ENCODE measurements around the gene SCAP. TPM values are rescaled to one million over a fixed set of nuclear protein-coding genes. Genes with fewer than 3 reads are reported as not detected.

SCAP gene
- total and polyA plus RNA-seq, 2 of the 13 experiments (the other 11 are each of a cell fraction or from before 2014, with no cell fraction given): 40.4 to 53.3 TPM

DNA sequence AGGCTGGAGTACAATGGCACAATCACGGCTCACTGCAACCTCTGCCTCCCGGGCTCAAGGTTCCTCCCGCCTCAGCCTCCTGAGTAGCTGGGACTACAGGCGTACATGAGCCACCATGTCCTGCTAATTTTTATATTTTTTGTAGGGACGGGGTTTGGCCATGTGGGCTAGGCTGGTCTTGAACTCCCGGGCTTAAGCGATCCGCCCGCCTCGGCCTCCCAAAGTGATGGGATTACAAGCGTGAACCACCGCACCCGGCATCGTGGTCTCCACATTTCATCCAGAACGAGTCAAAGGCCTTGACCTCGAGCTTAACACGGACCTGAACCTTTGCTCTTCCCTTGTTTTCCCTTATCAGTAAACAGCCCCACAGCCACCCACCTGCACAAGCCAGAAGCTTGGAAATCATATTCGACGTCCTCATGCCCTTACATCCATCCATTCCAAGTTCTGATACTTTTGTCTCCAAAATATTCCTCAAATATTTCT, 96.3 kb downstream of the SCAP start (continued):
- TF ChIP-seq, protein P1, sequence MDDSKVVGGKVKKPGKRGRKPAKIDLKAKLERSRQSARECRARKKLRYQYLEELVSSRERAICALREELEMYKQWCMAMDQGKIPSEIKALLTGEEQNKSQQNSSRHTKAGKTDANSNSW (CRISPR knock-in tag; IDR thresholded peaks at IDR 0.05; ENCODE audit: borderline replicate concordance): no peak
- no peak for TF ChIP-seq ZSCAN22 (CRISPR knock-in tag; IDR thresholded peaks at IDR 0.05)
- peak in 1 of 2 experiments; percentile 91; a peak in 2 of 4 replicates for TF ChIP-seq KLF16 (CRISPR knock-in tag; IDR thresholded peaks at IDR 0.05)
- TF ChIP-seq POGZ (CRISPR knock-in tag; IDR thresholded peaks at IDR 0.05): peak; percentile 56
- no peak for TF ChIP-seq TCF7 (IDR thresholded peaks at IDR 0.05; ENCODE audit: low read depth)
- TF ChIP-seq, protein P2, sequence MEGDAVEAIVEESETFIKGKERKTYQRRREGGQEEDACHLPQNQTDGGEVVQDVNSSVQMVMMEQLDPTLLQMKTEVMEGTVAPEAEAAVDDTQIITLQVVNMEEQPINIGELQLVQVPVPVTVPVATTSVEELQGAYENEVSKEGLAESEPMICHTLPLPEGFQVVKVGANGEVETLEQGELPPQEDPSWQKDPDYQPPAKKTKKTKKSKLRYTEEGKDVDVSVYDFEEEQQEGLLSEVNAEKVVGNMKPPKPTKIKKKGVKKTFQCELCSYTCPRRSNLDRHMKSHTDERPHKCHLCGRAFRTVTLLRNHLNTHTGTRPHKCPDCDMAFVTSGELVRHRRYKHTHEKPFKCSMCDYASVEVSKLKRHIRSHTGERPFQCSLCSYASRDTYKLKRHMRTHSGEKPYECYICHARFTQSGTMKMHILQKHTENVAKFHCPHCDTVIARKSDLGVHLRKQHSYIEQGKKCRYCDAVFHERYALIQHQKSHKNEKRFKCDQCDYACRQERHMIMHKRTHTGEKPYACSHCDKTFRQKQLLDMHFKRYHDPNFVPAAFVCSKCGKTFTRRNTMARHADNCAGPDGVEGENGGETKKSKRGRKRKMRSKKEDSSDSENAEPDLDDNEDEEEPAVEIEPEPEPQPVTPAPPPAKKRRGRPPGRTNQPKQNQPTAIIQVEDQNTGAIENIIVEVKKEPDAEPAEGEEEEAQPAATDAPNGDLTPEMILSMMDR (CRISPR knock-in tag; IDR thresholded peaks at IDR 0.05): no peak
- TF ChIP-seq ZNF768 (CRISPR knock-in tag; IDR thresholded peaks at IDR 0.05): no peak; the same call in 1 of the 2 replicates
- peak; percentile 80 for TF ChIP-seq MEF2D (CRISPR knock-in tag; IDR thresholded peaks at IDR 0.05)
- TF ChIP-seq HNRNPK (IDR thresholded peaks at IDR 0.05; ENCODE audit: low read depth, low read length, poor library complexity, severe bottlenecking): no peak
- no peak for TF ChIP-seq ZNF720 (CRISPR knock-in tag; IDR thresholded peaks at IDR 0.05)
- TF ChIP-seq STAT5B (CRISPR knock-in tag; IDR thresholded peaks at IDR 0.05): no peak
- peak; percentile 31; the same call in 1 of the 2 replicates for TF ChIP-seq ZSCAN12 (CRISPR knock-in tag; IDR thresholded peaks at IDR 0.05)
- no peak; the same call in 1 of the 2 replicates for TF ChIP-seq ZBTB1 (CRISPR knock-in tag; IDR thresholded peaks at IDR 0.05; ENCODE audit: borderline replicate concordance)
- TF ChIP-seq HHEX (CRISPR knock-in tag; IDR thresholded peaks at IDR 0.05): no peak
- no peak for TF ChIP-seq SRSF1 (optimal IDR thresholded peaks at IDR 0.05; ENCODE audit: low read depth, low read length)
- TF ChIP-seq, protein P3, sequence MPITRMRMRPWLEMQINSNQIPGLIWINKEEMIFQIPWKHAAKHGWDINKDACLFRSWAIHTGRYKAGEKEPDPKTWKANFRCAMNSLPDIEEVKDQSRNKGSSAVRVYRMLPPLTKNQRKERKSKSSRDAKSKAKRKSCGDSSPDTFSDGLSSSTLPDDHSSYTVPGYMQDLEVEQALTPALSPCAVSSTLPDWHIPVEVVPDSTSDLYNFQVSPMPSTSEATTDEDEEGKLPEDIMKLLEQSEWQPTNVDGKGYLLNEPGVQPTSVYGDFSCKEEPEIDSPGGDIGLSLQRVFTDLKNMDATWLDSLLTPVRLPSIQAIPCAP (CRISPR knock-in tag; IDR thresholded peaks at IDR 0.05; ENCODE audit: low read depth): no peak
- TF ChIP-seq, protein P4, sequence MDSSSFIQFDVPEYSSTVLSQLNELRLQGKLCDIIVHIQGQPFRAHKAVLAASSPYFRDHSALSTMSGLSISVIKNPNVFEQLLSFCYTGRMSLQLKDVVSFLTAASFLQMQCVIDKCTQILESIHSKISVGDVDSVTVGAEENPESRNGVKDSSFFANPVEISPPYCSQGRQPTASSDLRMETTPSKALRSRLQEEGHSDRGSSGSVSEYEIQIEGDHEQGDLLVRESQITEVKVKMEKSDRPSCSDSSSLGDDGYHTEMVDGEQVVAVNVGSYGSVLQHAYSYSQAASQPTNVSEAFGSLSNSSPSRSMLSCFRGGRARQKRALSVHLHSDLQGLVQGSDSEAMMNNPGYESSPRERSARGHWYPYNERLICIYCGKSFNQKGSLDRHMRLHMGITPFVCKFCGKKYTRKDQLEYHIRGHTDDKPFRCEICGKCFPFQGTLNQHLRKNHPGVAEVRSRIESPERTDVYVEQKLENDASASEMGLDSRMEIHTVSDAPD (CRISPR knock-in tag; IDR thresholded peaks at IDR 0.05): no peak
- no peak for TF ChIP-seq ZNF367 (CRISPR knock-in tag; IDR thresholded peaks at IDR 0.05; ENCODE audit: borderline replicate concordance)
- TF ChIP-seq ZMYM3 (CRISPR knock-in tag; IDR thresholded peaks at IDR 0.05): peak; percentile 75; the same call in 1 of the 2 replicates
- TF ChIP-seq HNF4G (IDR thresholded peaks at IDR 0.05; ENCODE audit: borderline replicate concordance, low read depth, low read length): peak; percentile 87
- peak; percentile 93 for TF ChIP-seq HNF4G (CRISPR knock-in tag; IDR thresholded peaks at IDR 0.05; ENCODE audit: borderline replicate concordance, low read depth)
- no peak for TF ChIP-seq ZNF121 (CRISPR knock-in tag; IDR thresholded peaks at IDR 0.05)
- TF ChIP-seq RELA (CRISPR knock-in tag; IDR thresholded peaks at IDR 0.05): no peak
- TF ChIP-seq, protein P5, sequence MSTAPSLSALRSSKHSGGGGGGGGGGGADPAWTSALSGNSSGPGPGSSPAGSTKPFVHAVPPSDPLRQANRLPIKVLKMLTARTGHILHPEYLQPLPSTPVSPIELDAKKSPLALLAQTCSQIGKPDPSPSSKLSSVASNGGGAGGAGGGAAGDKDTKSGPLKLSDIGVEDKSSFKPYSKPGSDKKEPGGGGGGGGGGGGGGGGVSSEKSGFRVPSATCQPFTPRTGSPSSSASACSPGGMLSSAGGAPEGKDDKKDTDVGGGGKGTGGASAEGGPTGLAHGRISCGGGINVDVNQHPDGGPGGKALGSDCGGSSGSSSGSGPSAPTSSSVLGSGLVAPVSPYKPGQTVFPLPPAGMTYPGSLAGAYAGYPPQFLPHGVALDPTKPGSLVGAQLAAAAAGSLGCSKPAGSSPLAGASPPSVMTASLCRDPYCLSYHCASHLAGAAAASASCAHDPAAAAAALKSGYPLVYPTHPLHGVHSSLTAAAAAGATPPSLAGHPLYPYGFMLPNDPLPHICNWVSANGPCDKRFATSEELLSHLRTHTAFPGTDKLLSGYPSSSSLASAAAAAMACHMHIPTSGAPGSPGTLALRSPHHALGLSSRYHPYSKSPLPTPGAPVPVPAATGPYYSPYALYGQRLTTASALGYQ (CRISPR knock-in tag; IDR thresholded peaks at IDR 0.05): peak; percentile 73
- no peak for TF ChIP-seq JARID2 (CRISPR knock-in tag; IDR thresholded peaks at IDR 0.05; ENCODE audit: insufficient replicate concordance)
- TF ChIP-seq KLF13 (CRISPR knock-in tag; IDR thresholded peaks at IDR 0.05): no peak
- peak; percentile 70 for TF ChIP-seq KAT8 (CRISPR knock-in tag; IDR thresholded peaks at IDR 0.05)

Data from HepG2 (cell line).